ENCODE measurements around the gene PPP1R10. TPM values are rescaled to one million over a fixed set of nuclear protein-coding genes. Genes with fewer than 3 reads are reported as not detected.

Gene PPP1R10
- total RNA-seq, 1 experiment from 2014 or later, result 69.5 TPM

DNA sequence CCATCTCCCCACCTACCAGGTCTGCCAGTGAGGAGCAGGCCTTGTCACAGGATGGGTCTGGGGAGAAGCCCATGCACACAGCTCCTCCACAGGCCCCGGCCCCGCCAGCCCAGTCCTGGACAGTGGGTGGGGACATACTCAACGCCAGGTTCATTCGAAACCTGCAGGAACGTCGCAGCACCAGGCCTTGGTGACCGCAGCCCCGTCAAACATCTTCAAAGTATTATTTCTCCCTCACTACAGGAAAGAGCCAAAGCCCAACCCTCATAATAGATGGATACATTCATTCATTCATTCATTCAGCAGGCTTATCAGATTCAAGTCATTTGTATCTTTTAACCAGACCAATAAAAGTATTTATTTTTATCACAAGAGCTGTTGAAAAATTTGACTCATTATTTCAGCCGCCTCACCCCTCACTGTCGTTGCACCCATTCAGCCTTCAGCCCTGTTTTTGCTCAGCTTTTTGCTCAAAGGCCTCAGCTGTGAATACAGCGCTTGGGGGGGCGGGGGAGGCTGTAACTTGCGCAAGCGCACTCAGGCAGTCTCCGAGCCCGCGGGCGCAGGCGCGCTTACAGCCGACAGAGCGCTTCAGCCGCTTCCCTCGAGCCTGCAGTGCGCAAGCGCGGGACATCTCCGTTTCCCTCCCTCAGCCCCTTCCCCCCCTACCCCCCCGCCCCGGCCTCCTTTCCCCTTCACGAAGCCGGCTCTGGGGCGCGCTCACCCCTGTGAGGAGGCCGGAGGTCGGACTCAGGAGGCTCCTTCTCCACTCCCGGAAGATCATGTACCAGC, 29.6 kb upstream of the PPP1R10 start, which contains the start of gene C6orf136:
C6orf136 (plus strand) TSS at position 684 of the 792 bp plus-strand sequence; CDS start at position 783, 99 bp downstream.
- no peaks in the 10 kb centered on the region for H3K9me2 ChIP-seq (ENCODE audit: insufficient read depth)
- DNase-seq, result peak; percentile 80 to 91
- peak within 1 kb of the TSS; percentile 39; the same call in 1 of the 2 replicates for H3K27ac ChIP-seq
- H3K27me3 ChIP-seq (ENCODE audit: insufficient read depth, low read depth), result no peaks in the 10 kb centered on the region
- CTCF ChIA-PET, result interaction anchor here (0.6 kb wide), 1 partner anchor 29 kb away, joined by 4 read pairs; the partner anchor contains the start of gene PPP1R10
- TF ChIP-seq, protein P1, sequence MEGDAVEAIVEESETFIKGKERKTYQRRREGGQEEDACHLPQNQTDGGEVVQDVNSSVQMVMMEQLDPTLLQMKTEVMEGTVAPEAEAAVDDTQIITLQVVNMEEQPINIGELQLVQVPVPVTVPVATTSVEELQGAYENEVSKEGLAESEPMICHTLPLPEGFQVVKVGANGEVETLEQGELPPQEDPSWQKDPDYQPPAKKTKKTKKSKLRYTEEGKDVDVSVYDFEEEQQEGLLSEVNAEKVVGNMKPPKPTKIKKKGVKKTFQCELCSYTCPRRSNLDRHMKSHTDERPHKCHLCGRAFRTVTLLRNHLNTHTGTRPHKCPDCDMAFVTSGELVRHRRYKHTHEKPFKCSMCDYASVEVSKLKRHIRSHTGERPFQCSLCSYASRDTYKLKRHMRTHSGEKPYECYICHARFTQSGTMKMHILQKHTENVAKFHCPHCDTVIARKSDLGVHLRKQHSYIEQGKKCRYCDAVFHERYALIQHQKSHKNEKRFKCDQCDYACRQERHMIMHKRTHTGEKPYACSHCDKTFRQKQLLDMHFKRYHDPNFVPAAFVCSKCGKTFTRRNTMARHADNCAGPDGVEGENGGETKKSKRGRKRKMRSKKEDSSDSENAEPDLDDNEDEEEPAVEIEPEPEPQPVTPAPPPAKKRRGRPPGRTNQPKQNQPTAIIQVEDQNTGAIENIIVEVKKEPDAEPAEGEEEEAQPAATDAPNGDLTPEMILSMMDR (conservative IDR thresholded peaks at IDR 0.05), result no peak
- no peak for TF ChIP-seq EZH2 (IDR thresholded peaks at IDR 0.05; ENCODE audit: low read depth)
- intact Hi-C loops (cut with micrococcal nuclease; ENCODE audit: unreplicated experiment), result no loop called here
- peaks cover 31% of the 10 kb centered on the region for H3K79me2 ChIP-seq (ENCODE audit: low read depth)
- peak within 1 kb of the TSS; percentile 98 for H2AFZ ChIP-seq
- peak within 1 kb of the TSS; percentile 91 for H3K4me3 ChIP-seq
- TSS peak; percentile 49 for BruUV-seq (replicated peaks)
- POLR2A ChIA-PET (ENCODE audit: unreplicated experiment), result interaction anchor here (0.7 to 0.9 kb wide), 2 partner anchors 8 to 90 kb away, joined by 4 to 5 read pairs; no protein-coding TSS in a partner anchor
- peaks cover 8% of the 10 kb centered on the region for H3K4me1 ChIP-seq (replicated peaks; ENCODE audit: insufficient read depth)
- H3K36me3 ChIP-seq (ENCODE audit: low read depth), result peaks cover 7% of the 10 kb centered on the region; the same call in 1 of the 2 replicates
- H3K9me3 ChIP-seq (ENCODE audit: insufficient read depth, low read depth), result no peaks in the 10 kb centered on the region
- peaks cover 4% of the 10 kb centered on the region; the same call in 1 of the 2 replicates for H4K20me1 ChIP-seq (ENCODE audit: insufficient read depth)
- peaks cover 18% of the 10 kb centered on the region; the same call in 1 of the 2 replicates for H3F3A ChIP-seq (ENCODE audit: insufficient read depth, low read depth)
- peak within 1 kb of the TSS; percentile 96 for H3K4me2 ChIP-seq

DNA sequence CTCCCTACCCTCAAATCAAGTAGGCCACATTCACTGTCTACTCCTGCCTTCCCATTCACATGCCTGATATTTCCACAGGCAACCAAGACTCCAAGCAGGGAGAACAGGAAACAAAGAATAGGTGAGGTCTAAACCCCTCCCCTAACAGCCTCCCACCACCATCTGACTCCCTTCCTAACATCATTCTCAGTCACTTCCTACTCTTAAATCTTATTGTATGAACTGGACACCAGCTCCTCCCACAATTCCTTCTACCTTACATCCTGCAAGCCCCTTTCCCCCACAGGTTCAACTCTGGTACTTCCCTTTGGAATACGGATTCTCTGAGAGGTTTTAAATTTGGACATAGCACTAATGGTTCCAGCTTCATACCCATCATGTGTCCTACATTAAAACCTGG, 28.9 kb upstream of the PPP1R10 start:
- Histone ChIP-seq H3K27me3 (ENCODE audit: insufficient read depth, low read depth) (no peaks in the 10 kb centered on the region), H3K27ac (no peak overlapping the region), H3K79me2 (ENCODE audit: low read depth) (peaks cover 31% of the 10 kb centered on the region), H3K4me3 (no peak overlapping the region; the same call in 1 of the 2 replicates), H4K20me1 (ENCODE audit: insufficient read depth) (peaks cover 4% of the 10 kb centered on the region), H3K36me3 (ENCODE audit: low read depth) (peaks cover 4% of the 10 kb centered on the region; the same call in 1 of the 2 replicates), H3F3A (ENCODE audit: insufficient read depth, low read depth) (peaks cover 13% of the 10 kb centered on the region; the same call in 1 of the 2 replicates), H3K9me3 (ENCODE audit: insufficient read depth, low read depth) (no peaks in the 10 kb centered on the region), H3K4me1 (replicated peaks; ENCODE audit: insufficient read depth) (peaks cover 8% of the 10 kb centered on the region), H2AFZ (no peak overlapping the region), H3K4me2 (peak overlapping the region; percentile 96), H3K9me2 (ENCODE audit: insufficient read depth) (no peaks in the 10 kb centered on the region)
- no TSS peak for BruUV-seq (replicated peaks)
- POLR2A ChIA-PET (ENCODE audit: unreplicated experiment), result interaction anchor here (0.7 kb wide), 1 partner anchor 8 kb away, joined by 4 read pairs; no protein-coding TSS in a partner anchor
- no peak for TF ChIP-seq EZH2 (IDR thresholded peaks at IDR 0.05; ENCODE audit: low read depth)
- TF ChIP-seq, protein P1 (conservative IDR thresholded peaks at IDR 0.05), result no peak
- DNase-seq, result no peak
- CTCF ChIA-PET, result no interaction called here
- intact Hi-C loops (cut with micrococcal nuclease; ENCODE audit: unreplicated experiment), result no loop called here

DNA sequence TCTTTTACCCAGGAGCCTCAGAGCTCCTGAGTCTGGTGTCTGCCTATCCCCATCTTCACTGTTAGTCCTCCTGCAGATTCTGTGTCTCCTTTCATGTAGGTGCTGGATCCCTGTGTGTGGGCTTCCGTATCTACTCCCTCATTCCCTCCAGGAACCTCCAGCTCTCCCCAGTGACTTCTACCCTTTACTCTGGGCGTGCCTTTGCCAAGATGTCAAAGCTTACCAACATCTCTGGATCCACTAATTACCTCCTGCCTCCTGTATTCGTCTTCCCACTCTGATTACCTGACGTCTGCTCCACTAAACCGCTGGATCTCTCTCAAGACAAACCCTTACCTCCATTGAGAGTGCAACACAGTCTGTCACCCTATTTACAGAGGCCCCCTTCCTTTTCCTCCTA, 27.7 kb upstream of the PPP1R10 start:
- no peaks in the 10 kb centered on the region for H3K27me3 ChIP-seq (ENCODE audit: insufficient read depth, low read depth)
- no peak for TF ChIP-seq EZH2 (IDR thresholded peaks at IDR 0.05; ENCODE audit: low read depth)
- TF ChIP-seq, protein P1 (conservative IDR thresholded peaks at IDR 0.05), result no peak
- POLR2A ChIA-PET (ENCODE audit: unreplicated experiment), result interaction anchor here (0.6 kb wide), 1 partner anchor 26 kb away, joined by 3 read pairs; no protein-coding TSS in a partner anchor
- no peaks in the 10 kb centered on the region; the same call in 1 of the 2 replicates for H3K36me3 ChIP-seq (ENCODE audit: low read depth)
- peaks cover 4% of the 10 kb centered on the region; the same call in 1 of the 2 replicates for H3F3A ChIP-seq (ENCODE audit: insufficient read depth, low read depth)
- no peak overlapping the region for H3K27ac ChIP-seq
- peaks cover 4% of the 10 kb centered on the region for H4K20me1 ChIP-seq (ENCODE audit: insufficient read depth)
- H3K4me2 ChIP-seq, result no peak overlapping the region
- H3K79me2 ChIP-seq (ENCODE audit: low read depth), result peaks cover 31% of the 10 kb centered on the region
- CTCF ChIA-PET, result no interaction called here
- H2AFZ ChIP-seq, result no peak overlapping the region
- no peaks in the 10 kb centered on the region for H3K9me2 ChIP-seq (ENCODE audit: insufficient read depth)
- no TSS peak for BruUV-seq (replicated peaks)
- intact Hi-C loops (cut with micrococcal nuclease; ENCODE audit: unreplicated experiment), result no loop called here
- H3K9me3 ChIP-seq (ENCODE audit: insufficient read depth, low read depth), result no peaks in the 10 kb centered on the region
- no peak overlapping the region for H3K4me3 ChIP-seq
- DNase-seq, result no peak
- peaks cover 8% of the 10 kb centered on the region for H3K4me1 ChIP-seq (replicated peaks; ENCODE audit: insufficient read depth)

Data from PC-9 (cell line).